ENCODE measurements around the gene PPARG.
"Not testable (repeated sequence)": the region's sequence is repeated elsewhere in the genome, so short reads cannot be mapped to it uniquely, and the experiment has no call there.

Gene PPARG

DNA sequence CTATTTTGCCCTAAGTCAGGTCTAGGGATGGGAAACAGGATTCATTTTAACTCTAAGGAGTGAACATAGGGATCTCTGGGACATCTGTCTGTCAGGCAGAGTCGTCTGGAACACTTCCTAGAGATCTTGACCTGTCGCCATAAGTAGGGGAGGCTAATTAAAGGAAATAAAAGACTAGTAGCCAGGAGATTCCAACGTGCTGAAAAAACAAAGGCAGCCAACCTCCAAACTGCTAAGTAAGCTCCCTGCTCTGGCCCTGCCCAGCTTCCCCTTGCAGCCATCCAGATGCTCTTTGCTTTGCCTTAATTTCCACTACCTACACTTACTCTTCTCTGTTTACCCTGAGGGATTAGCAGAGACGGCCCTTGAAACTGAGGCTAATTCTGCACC lies 177.0 kb downstream of the PPARG start:
- in situ Hi-C loops (cut with MboI; ENCODE audit: low sequenced_read_pairs, unreplicated experiment): no loop called here
- DNase-seq (ENCODE audit: low spot score): no peak
- no peak for TF ChIP-seq CTCF (IDR thresholded peaks at IDR 0.05; ENCODE audit: borderline replicate concordance, control extremely low read depth, extremely low read depth, insufficient read depth, missing control alignments)

DNA sequence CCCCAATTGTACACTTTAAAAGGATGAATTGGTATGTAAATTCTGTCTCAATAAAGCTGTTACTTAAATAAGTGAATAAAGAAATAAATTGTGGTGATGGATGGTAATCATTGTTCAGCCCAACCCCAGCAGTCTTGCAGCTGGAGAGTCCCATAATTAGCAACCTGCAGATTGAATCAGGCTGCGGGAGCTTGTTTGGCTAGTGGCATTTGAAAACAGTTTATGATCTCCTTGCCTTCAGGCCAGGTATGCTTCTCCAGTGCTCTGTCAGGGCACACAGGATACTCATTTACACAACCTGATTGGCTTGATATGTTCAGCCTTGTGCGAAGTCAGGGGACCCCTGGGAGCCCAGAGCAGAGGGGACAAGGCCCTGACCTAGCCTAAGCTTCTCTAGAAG lies 178.9 kb downstream of the PPARG start:
- in situ Hi-C loops (cut with MboI; ENCODE audit: low sequenced_read_pairs, unreplicated experiment): no loop called here
- no peak for DNase-seq (ENCODE audit: low spot score)
- no peak for TF ChIP-seq CTCF (IDR thresholded peaks at IDR 0.05; ENCODE audit: borderline replicate concordance, control extremely low read depth, extremely low read depth, insufficient read depth, missing control alignments)

GRCh38 chr3:12468276-12468675 lies 179.4 kb downstream of the PPARG start:
- in situ Hi-C loops (cut with MboI; ENCODE audit: low sequenced_read_pairs, unreplicated experiment): no loop called here
- no peak for DNase-seq (ENCODE audit: low spot score)
- no peak for TF ChIP-seq CTCF (IDR thresholded peaks at IDR 0.05; ENCODE audit: borderline replicate concordance, control extremely low read depth, extremely low read depth, insufficient read depth, missing control alignments)

- in situ Hi-C loops (cut with MboI; ENCODE audit: low sequenced_read_pairs, unreplicated experiment): no loop called here
- DNase-seq (ENCODE audit: low spot score): no peak
- no peak for TF ChIP-seq CTCF (IDR thresholded peaks at IDR 0.05; ENCODE audit: borderline replicate concordance, control extremely low read depth, extremely low read depth, insufficient read depth, missing control alignments)
Measured at GRCh38 chr3:12468757-12469156, 179.9 kb downstream of the PPARG start.

DNA sequence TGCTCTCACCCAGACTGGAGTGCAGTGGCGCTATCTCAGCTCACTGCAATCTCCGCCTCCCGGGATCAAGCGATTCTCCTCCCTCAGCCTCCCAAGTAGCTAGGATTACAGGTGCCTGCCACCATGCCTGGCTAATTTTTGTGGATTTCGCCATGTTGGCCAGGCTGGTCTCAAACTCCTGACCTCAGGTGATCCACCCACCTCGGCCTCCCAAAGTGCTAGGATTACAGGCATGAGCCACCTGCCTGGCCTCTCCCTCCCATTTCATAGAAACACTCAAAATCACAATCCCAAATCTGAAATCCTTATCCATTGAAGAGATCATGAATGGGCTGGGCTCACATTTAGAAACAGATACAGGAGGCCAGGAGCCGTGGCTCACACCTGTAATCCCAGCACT lies 180.4 kb downstream of the PPARG start:
- in situ Hi-C loops (cut with MboI; ENCODE audit: low sequenced_read_pairs, unreplicated experiment); DNase-seq (ENCODE audit: low spot score): not testable (repeated sequence)

GRCh38 chr3:12470111-12470510 lies 181.2 kb downstream of the PPARG start:
- DNase-seq (ENCODE audit: low spot score): no peak
- in situ Hi-C loops (cut with MboI; ENCODE audit: low sequenced_read_pairs, unreplicated experiment): no loop called here
- TF ChIP-seq CTCF (IDR thresholded peaks at IDR 0.05; ENCODE audit: borderline replicate concordance, control extremely low read depth, extremely low read depth, insufficient read depth, missing control alignments): no peak

- TF ChIP-seq CTCF (IDR thresholded peaks at IDR 0.05; ENCODE audit: borderline replicate concordance, control extremely low read depth, extremely low read depth, insufficient read depth, missing control alignments): no peak
- DNase-seq (ENCODE audit: low spot score): no peak
- in situ Hi-C loops (cut with MboI; ENCODE audit: low sequenced_read_pairs, unreplicated experiment): no loop called here
Measured at GRCh38 chr3:12470680-12471079, 181.8 kb downstream of the PPARG start.
